T47D (cell line): ENCODE results near the gene PCDHGA1.
A peak's percentile ranks its signal among the peaks of the same experiment; 100 is the strongest.
"Not testable (repeated sequence)": the region's sequence is repeated elsewhere in the genome, so short reads cannot be mapped to it uniquely, and the experiment has no call there.

Experiments
- DNase-seq, 2 experiments: peaks; one replicate each; pipeline versions ENCODE4 v3.0.0 to v3.0.0-alpha.2; 2011 to 2012; ENCODE audit warnings: low read depth in 1 of 2, low spot score in 1 of 2
- JUND ChIP-seq: IDR thresholded peaks from 2 replicates; pipeline ENCODE4 v1.6.1; 2012; ENCODE audit warnings: low read depth
- in situ Hi-C: cut with HindIII; loops from 2 replicates; pipeline ENCODE4 v1.10.0; 2016; ENCODE audit warnings: low sequenced_read_pairs, low pct_unique_long_range_greater_than_20kb

PCDHGA1 gene

DNA sequence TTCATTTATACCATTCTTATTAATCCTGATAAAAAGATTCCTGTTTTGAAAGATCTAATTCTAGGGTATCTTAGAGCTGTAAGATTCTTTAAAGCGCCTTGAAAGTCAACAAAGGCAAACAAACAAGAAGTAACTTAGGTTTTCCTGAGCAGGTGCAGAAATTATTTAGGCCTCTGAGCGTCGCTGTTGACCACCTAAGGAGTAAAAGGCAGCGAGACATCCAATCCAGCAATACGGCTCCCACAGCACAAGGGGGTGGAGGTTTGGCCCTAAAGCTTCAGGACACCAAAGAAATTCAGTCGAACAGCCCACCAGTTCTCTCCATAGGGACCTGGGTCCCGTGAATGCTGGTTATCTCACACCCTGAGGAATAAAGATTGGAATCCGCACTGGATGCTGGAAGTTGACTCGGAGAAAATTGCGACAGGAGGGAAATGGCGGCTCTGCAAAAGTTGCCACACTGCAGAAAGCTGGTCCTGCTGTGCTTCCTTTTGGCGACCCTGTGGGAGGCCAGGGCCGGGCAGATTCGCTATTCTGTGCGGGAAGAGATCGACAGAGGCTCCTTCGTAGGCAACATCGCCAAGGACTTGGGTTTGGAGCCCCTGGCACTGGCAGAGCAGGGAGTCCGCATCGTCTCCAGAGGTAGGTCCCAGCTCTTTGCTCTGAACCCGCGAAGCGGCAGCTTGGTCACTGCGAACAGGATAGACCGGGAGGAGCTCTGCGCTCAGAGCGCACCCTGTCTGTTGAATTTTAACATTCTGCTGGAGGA lies 8.4 kb downstream of the PCDHGA1 start, which contains the start of gene PCDHGA2:
TSS of gene PCDHGA2 (plus strand) at position 223 of the 769 bp plus-strand sequence.
- TF ChIP-seq JUND = no peak
- peak in 1 of 2 experiments; percentile 78 for DNase-seq
- in situ Hi-C loops = no loop called here

DNA sequence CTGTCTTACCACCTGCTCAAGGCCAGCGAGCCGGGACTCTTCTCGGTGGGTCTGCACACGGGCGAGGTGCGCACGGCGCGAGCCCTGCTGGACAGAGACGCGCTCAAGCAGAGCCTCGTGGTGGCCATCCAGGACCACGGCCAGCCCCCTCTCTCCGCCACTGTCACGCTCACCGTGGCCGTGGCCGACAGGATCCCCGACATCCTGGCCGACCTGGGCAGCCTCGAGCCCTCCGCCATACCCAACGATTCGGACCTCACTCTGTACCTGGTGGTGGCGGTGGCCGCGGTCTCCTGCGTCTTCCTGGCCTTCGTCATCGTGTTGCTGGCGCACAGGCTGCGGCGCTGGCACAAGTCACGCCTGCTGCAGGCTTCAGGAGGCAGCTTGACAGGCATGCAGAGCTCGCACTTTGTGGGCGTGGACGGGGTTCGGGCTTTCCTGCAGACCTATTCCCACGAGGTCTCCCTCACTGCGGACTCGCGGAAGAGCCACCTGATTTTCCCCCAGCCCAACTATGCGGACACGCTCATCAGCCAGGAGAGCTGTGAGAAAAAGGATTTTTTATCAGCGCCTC lies 10.6 kb downstream of the PCDHGA1 start:
- DNase-seq = not testable (repeated sequence)

DNA sequence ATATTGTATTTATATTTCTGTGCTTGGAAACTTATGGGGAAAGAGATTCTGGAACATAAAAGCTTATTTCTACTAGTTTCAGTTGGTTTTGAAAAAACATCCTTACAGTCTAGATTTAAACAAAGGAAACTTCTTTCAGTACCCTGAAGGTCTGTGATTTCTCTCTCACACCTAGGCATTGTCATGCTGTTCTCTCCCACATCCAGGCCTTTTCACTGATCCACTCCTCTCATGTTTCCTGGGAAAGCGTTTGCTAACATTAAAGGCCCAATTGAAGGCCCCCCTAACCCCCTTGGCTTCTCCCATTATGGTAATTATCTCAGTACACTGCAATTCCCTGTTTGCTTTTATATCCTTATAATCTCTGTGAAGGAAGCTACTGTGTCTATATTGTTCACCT lies 12.5 kb downstream of the PCDHGA1 start:
- no peak for DNase-seq
- in situ Hi-C loops = no loop called here
- no peak for TF ChIP-seq JUND

More for the DNA sequence above, 10.6 kb downstream of the PCDHGA1 start:
- in situ Hi-C loops = not testable (repeated sequence)

DNA sequence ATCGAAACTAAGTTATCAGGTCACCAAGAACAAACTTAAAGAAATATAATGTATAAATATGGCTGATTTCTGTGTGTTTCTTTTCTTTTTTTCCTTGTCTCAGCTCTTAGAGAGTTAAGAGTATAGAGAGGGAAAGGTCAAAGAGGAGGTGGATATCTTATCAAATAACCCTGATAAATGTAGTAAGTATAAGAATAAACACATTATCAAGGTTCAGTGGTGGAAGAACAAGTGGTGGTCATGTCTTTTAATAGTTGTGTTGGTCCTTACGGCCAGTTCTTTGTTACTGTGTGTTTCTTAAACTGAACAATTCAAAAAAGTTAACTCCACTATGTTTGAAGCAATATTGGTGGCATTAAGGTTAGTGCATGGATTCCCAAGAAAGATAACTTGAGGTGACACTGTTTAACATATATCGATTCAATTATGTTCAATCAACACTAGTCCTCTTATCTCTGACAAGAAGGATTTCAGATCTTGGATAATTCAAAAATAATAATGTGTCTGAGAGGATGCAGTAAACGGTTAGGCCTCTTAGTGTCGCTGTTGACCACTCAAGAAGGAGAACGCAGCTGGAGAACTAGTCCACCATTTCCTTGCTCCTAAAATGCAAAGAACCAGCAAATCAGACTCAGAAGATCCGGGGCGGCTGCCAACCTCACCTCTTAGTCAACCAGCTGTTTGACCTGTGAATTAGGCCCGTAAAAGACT lies 13.1 kb downstream of the PCDHGA1 start, which contains the start of gene PCDHGA3:
TSS of gene PCDHGA3 (plus strand) at position 588 of the 711 bp plus-strand sequence. CDS start 205 bp downstream, outside the sequence.
- in situ Hi-C loops = no loop called here
- DNase-seq = peak in 1 of 2 experiments; percentile 62
- no peak for TF ChIP-seq JUND

DNA sequence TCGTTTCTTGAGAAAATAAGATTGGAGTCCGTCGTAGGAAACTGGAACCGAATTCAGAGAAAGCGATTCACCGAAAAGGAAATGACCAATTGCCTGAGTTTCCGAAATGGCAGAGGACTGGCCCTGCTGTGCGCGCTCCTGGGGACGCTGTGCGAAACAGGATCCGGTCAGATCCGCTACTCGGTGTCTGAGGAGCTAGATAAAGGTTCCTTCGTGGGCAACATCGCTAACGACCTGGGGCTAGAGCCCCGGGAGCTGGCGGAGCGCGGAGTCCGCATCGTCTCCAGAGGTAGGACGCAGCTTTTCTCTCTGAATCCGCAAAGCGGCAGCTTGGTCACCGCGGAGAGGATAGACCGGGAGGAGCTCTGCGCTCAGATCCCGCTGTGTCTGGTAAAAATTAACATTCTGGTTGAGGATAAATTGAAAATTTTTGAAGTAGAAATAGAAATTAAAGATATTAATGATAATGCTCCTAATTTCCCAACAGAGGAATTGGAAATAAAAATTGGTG lies 13.7 kb downstream of the PCDHGA1 start:
- in situ Hi-C loops = no loop called here
- DNase-seq = no peak
- no peak for TF ChIP-seq JUND

DNA sequence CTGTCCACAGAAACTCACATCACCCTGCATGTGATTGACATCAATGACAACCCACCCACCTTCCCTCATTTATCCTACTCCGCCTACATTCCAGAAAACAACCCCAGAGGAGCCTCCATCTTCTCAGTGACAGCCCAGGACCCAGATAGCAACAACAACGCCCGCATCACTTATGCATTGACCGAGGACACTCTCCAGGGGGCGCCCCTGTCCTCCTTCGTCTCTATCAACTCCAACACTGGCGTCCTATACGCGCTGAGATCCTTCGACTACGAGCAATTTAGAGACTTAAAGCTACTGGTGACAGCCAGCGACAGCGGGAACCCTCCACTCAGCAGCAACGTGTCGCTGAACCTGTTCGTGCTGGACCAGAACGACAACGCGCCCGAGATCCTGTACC lies 15.0 kb downstream of the PCDHGA1 start:
- in situ Hi-C loops = no loop called here
- no peak for DNase-seq
- no peak for TF ChIP-seq JUND

DNA sequence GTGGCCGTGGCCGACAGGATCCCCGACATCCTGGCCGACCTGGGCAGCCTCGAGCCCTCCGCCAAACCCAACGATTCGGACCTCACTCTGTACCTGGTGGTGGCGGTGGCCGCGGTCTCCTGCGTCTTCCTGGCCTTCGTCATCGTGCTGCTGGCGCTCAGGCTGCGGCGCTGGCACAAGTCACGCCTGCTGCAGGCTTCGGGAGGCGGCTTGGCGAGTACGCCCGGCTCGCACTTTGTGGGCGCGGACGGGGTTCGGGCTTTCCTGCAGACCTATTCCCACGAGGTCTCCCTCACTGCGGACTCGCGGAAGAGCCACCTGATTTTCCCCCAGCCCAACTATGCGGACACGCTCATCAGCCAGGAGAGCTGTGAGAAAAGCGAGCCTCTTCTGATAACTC lies 15.7 kb downstream of the PCDHGA1 start:
- DNase-seq, in situ Hi-C loops: not testable (repeated sequence)

DNA sequence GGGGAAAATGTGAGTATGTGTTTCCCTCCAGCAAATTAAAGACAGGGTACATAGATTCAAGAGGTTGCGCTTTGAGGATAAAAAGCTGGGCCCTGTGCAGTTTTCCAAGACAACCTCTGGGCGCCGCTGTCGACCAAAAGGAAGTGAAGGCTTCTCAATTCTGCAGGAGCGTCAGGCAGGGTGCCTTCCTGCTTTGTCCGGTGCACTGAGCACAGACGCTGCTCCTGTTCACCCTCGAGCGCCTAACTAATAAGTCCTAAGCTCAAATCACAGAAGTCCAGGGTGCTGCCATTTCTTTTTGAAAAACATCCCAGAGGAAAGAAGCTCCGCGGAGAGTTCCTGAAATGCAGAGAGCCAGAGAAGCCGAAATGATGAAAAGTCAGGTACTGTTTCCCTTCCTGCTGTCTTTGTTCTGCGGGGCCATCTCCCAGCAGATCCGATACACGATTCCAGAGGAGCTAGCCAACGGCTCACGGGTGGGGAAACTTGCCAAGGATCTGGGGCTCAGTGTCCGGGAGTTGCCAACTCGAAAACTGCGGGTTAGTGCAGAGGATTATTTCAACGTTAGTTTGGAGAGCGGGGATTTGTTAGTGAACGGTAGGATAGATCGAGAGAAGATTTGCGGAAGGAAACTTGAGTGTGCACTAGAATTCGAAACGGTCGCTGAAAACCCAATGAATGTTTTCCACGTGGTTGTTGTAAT lies 19.8 kb downstream of the PCDHGA1 start, which contains the start of gene PCDHGB1:
TSS of gene PCDHGB1 (plus strand) at position 183 of the 703 bp plus-strand sequence. CDS start at position 345, 162 bp downstream.
- in situ Hi-C loops = no loop called here
- TF ChIP-seq JUND = no peak
- peak; percentile 95 to 96 for DNase-seq

DNA sequence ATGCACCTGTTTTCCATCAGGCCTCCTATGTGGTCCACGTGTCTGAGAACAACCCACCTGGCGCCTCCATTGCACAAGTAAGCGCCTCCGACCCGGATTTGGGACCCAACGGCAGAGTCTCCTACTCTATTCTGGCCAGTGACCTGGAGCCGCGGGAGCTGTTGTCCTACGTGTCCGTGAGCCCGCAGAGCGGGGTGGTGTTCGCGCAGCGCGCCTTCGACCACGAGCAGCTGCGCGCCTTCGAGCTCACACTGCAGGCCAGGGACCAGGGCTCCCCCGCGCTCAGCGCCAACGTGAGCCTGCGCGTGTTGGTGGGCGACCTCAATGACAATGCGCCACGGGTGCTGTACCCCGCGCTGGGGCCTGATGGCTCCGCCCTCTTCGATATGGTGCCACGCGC lies 21.3 kb downstream of the PCDHGA1 start:
- in situ Hi-C loops = no loop called here
- TF ChIP-seq JUND = no peak
- no peak for DNase-seq

DNA sequence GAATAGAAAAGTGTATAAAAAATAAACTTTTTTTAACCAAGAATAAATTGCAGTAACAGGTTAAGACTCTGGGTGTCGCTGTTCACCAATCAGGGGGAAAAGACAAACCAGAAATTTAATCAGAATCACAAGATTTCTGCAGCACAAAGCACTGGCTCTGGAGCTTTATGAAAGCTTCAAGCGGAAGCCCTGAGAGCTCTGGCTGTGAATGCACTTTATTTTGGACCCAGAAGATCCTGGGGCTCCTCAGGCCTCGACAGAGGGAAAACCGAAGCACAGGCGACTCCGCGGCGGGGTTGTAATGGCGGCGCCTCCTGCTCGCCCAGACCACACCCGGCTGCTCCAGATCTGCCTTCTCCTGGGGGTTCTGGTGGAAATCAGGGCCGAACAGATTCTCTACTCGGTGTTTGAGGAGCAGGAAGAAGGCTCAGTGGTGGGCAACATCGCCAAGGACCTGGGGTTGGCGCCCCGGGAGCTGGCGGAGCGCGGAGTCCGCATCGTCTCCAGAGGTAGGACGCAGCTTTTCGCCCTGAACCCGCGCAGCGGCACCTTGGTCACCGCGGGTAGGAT lies 24.7 kb downstream of the PCDHGA1 start, which contains the start of gene PCDHGA4:
TSS of gene PCDHGA4 (plus strand) at position 122 of the 570 bp plus-strand sequence. CDS start at position 209, 87 bp downstream.
- no peak for TF ChIP-seq JUND
- in situ Hi-C loops = no loop called here
- no peak for DNase-seq

DNA sequence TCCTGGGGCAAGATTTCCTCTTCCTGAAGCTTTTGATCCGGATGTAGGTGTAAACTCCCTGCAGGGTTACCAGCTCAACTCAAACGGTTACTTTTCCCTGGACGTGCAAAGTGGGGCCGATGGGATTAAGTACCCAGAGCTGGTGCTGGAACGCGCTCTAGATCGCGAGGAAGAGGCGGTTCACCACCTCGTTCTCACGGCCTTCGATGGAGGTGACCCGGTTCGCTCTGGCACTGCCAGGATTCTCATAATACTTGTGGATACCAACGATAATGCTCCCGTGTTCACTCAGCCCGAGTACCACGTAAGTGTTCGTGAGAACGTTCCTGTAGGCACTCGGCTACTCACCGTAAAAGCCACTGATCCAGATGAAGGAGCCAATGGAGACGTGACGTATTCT lies 25.3 kb downstream of the PCDHGA1 start:
- DNase-seq = no peak
- TF ChIP-seq JUND = no peak
- in situ Hi-C loops = no loop called here

DNA sequence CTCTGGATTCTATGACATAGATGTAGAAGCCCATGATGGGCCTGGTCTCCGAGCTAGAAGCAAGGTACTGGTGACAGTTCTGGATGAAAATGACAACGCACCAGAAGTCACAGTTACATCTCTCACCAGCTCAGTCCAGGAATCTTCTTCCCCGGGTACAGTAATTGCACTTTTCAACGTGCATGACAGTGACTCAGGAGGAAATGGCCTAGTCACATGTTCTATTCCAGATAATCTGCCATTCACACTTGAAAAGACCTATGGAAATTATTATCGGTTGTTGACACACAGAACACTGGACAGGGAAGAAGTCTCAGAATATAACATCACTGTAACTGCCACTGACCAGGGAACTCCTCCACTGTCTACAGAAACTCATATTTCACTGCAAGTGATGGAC lies 25.8 kb downstream of the PCDHGA1 start:
- no peak for TF ChIP-seq JUND
- DNase-seq = no peak
- in situ Hi-C loops = no loop called here
